Thyroid gland (tissue), 4 donors: ENCODE measurements around the gene SLC12A3.

Experiments
- CTCF ChIP-seq, 6 experiments: fragments of 200-600 bp in 3 of 6; fragments of 450-650 bp in 3 of 6; sonication (generic) in 3 of 6; IDR thresholded peaks; one replicate each; pipeline ENCODE4 v1.5.1; 2016 to 2019; ENCODE audit warnings: antibody characterized with exemption in 6 of 6, mild to moderate bottlenecking in 2 of 6, inconsistent platforms in 1 of 6, moderate library complexity in 1 of 6
- POLR2A ChIP-seq, 2 donors: fragments of 450-650 bp; IDR thresholded peaks; one replicate each; pipeline ENCODE4 v1.6.1; 2017; ENCODE audit warnings: antibody characterized with exemption in 2 of 2, mild to moderate bottlenecking in 2 of 2, moderate library complexity in 1 of 2

DNA sequence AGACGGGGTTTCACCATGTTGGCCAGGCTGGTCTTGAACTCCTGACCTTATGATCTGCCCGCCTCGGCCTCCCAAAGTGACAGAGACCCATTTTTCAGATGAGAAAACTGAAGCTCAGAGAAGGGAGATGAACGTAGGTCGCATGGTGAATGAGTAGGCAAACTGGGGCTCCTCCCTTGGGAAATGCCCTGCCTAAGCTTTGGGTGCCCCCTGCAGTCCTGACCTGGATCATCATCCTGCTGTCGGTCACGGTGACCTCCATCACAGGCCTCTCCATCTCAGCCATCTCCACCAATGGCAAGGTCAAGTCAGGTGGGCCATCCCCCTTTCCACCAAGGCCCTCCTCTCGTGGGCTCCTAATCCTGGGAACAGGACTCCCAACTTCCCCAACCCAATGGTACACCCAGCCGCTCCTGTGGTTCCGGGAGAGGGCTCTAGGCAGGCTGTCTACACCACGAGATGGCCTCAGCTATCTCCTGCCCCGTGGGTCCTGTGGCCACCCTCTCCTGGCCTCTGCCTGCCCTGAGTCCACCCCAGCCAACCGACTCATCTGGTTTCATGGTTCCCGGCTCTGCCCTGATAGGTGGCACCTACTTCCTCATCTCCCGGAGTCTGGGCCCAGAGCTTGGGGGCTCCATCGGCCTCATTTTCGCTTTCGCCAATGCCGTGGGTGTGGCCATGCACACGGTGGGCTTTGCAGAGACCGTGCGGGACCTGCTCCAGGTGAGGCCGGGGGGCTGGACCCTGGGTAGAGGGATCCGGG is 4.7 kb downstream of the SLC12A3 start:
- TF ChIP-seq CTCF (IDR thresholded peaks at IDR 0.05) = peak in 1 of 6 experiments; percentile 39
- TF ChIP-seq POLR2A (IDR thresholded peaks at IDR 0.05) = no peak
